GM18502 (cell line): ENCODE results near the gene LATS2.
"Not testable (repeated sequence)": the region's sequence is repeated elsewhere in the genome, so short reads cannot be mapped to it uniquely, and the experiment has no call there.

Experiments
- ATAC-seq: cut with Tn5 transposase; IDR thresholded peaks from one replicate; pipeline ENCODE4 v1.9.1; 2021; ENCODE audit warnings: mild to moderate bottlenecking; ENCODE audit not compliant: unreplicated experiment, poor library complexity

Gene LATS2

DNA sequence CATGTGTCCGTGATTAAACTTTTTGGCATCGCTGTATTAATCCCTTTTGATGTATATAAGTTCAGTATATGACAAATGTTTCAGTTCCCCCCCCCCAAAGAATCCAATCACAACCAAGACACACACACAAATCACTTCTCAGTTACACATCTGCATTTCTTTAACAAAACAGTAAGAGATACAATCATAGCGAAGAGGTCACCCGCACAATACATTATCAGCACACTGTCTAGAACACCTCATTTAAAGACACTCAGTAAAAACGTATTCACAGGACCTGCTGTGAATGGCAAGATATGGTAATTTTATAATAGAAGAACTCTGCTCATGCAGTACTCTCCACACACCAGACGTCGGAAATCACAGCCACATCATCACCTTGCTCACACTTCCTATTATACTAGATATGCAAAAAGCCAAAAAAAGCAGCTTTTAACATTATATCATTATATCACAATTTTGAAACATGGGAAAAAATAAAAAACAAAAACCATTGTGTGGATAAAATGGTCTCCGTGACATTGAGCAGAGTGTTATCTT is 87.4 kb downstream of the LATS2 start:
- ATAC-seq, result no peak

DNA sequence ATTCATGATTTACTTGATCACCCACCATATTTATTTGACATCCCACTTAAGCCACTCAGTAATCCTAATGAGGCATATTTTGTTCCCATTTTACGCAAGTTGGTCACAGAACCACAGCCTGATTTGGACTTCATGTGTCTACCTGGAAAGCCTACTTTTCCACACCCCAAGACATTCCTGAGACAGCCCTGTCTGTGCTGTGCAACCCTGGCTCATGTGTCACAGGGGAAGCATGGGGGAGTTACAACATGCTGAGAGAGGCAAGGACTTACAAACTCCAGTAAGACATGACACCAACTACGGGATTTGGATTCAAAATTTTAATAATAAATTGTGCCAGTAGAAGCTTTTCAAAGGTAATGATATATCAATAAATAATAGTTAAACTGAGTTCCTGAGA is 88.7 kb downstream of the LATS2 start:
- ATAC-seq, result no peak

DNA sequence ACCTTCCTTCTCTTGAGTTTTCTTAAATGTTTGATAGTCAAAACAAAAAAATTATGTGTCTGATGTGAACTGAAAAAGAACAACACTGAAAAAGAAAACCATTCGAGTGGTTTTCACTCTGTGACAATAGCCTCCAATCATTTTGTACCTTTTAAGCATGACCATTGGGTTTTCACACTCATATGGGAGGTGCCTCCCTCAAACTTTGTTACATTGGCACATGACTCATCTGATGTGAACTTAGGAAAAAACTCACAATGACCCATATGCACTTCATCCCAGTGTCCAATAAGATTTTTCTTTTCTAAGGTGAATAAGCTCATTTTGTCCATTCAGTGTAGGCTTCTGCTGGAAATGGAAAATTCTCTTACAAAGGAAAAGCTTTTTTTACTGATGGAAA is 92.2 kb downstream of the LATS2 start:
- no peak for ATAC-seq

DNA sequence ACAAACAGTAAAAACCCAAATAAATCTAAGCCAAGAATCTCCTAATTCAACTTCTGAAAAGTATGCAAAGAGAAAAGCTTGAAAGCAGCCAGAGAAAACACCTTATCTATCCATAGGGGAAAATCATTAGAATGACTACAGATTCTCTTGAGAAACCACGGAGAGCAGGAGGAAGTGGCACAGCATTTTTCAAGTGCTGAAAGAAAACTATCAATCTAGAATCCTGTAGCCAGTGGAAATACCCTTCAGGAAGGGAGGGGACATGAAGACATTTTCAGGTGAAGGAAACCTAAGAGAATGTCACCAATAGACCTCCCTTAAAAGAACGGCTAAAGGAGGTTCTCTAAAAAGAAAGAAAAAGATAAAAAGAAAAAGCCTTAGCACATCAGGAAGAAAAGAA is 92.6 kb downstream of the LATS2 start:
- ATAC-seq, result no peak

DNA sequence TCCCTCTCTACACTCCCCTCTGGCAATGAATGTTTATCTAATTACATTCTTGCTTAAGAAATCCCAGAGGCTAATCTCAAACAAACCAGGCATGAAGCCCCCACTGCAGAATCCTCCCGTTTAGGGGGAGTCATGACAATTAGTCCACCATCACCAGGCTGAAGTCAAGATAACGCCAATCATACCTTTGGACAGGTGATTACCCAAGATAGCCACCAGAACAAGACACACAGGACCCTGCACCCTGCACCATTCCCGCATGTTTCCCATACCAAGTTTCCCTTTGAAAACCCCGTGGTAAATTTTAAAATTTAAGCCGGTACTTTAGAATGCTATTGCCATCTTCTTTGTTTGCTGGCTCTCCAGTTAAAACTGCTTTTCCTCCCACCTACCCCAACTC is 94.0 kb downstream of the LATS2 start:
- ATAC-seq, result no peak

DNA sequence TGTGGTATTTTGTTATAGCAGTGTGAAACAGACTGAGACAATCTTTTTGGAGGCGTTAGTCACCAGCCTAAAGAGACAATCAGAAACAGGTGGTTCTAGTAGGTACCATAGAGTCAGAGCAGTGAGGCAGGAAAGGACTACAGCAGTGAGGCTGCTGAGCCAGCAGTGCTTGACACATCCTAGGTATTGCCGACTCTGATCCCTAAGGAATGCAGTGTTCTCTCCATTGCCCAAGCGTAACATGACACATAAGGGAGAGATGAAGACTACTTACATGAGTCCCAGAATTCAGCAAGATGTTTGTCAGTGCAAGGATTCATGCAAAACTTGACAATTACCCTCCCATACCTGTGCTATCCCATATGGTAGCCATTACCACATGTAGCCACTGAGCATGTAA is 96.5 kb downstream of the LATS2 start:
- ATAC-seq, result no peak

DNA sequence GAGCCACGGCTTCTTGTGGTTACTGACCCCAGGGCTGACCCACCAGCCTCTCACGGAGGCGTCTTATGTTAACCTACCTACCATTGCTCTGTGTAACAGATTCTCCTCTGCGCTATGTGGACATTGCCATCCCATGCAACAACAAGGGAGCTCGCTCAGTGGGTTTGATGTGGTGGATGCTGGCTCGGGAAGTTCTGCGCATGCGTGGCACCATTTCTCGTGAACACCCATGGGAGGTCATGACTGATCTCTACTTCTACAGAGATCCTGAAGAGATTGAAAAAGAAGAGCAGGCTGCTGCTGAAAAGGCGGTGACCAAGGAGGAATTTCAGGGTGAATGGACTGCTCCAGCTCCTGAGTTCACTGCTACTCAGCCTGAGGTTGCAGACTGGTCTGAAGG is 99.7 kb downstream of the LATS2 start:
- ATAC-seq, result not testable (repeated sequence)

DNA sequence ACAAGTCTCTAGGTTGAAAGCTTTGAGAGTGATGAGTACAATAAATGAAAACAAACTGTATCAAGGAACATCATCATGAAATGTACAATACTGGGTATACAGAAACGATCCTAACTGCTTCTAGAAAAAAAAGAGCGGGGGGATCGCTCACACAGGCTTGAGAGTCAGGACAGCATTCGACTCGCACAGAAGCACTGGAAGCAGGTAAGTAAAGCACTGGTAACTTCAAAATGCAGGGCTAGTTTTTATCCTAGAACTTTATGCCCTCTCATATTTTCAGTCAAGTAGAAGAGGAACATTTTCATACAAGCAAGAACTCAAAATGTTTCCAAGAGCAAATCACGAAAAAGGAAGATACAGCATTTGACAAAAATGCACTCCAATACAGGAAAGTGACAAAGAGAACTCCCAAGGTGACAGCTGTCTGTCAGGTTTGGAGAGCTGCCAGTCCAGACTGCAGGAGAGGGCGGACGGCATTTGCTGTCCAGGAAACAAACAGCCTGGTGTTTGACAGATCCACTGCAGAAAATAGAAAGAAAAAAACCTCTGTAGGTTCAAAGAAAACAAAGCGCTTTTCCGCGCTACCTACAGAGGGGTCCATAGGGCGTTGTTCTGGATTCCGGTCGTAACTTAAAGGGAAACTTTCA is 100.6 kb downstream of the LATS2 start:
- ATAC-seq, result no peak

DNA sequence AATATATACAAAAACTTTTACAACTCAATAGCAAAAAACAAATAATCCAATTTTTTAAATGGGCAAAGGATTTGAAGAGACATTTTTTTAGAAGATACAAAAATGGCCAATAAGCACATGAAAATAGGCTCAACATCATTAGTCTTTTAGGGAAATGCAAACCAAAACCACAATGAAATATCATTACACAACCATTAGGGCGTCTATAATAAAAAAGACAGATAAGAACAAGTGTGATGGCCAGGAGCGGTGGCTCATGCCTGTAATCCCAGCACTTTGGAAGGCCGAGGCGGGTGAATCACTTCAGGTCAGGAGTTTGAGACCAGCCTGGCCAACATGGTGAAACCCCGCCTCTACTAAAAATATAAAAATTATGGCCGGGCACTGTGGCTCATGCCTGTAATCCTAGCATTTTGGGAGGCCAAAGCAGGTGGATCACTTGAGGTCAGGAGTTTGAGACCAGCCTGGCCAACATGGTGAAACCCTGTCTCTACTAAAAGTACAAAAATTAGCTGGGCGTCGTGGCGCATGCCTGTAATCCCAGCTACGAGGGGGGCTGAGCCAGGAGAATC is 104.3 kb downstream of the LATS2 start:
- not testable (repeated sequence) for ATAC-seq

DNA sequence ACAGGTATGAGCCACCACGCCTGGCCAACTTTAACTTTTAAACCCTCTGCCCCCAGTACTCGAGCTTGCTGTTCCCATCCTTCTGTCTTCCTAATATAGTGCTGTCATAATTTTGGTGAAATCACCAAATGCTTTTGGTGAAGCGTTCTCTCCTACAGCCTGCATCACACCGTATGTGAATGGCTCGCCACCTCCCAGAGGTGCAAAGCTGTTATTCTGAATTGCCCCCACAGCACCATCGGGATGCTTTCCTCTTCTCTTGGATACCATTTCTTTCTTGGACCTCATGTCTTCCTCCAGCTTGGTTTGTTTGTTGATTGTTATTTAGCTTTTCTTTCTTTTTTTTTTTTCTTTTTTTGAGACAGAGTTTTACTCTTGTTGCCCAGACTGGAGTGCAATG is 105.9 kb downstream of the LATS2 start:
- no peak for ATAC-seq

DNA sequence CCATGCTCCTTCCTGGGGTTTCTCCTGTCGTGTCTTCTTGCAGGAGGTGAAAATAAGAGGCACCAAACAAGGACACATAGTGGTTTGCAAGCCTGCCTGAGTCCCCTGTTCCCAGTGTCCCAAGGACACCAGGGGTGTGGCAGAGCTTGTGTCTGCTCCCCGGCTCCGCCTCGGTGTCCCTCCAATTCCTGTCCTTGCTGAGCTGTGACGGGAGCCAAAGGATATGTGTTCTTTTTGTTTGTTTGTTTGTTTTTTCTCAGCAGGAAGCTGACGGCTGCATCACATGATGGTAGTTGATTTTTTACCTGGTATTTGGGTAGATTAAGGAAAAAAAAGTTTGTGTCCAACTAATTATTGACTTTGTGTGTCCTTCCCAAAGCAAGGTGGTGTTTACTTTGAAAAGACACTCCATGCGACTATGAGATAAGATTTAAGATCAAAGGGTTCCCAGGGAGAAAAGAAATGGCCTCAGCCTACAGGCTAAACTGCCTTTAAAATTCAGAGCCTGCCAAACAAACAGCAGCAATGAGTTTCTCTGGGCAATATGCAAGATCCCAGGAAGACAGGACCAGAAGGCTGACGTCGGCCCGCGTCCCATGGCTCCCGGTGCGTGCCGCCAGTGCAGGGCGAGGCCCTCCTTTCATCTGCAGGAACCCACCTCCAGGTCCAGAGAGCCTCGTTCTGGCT is 108.0 kb downstream of the LATS2 start:
- no peak for ATAC-seq

DNA sequence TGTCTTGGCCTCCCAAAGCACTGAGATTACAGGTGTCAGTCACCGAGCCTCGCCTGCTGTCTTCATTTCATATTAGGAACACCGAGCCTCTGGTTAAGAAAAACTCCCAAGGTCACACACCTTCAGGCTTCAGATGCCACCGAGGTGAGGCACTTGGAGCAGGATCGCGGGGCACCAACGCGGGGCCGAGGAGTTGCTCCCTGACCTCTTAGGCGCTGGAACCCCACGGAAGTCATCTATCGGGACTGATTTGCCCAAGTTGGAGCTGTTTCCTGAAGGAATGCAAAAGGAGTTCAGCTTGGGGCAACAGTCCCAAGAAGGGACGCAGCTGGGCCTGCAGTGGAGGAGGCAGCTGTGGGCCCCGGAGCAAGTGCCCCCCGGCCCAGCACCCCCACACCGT is 108.5 kb downstream of the LATS2 start:
- no peak for ATAC-seq

DNA sequence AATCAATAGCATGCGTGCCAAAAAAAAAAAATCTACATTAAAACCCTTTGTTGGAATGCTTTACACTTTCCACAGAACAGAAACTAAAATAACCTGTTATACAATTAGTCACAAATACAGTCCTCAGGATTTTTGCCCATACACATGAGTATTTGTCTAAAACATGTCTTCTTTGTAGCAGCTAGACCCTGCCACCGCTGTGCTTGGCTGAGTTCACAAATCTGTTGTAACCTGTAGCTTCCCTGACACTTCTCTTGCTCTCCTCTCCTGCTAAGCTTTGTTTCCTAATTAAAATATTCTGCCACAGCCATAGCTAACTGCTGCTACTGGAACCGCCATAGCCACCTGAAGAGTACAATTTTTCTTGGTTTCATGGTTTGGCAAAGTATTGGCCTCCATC is 113.4 kb downstream of the LATS2 start:
- ATAC-seq, result not testable (repeated sequence)

DNA sequence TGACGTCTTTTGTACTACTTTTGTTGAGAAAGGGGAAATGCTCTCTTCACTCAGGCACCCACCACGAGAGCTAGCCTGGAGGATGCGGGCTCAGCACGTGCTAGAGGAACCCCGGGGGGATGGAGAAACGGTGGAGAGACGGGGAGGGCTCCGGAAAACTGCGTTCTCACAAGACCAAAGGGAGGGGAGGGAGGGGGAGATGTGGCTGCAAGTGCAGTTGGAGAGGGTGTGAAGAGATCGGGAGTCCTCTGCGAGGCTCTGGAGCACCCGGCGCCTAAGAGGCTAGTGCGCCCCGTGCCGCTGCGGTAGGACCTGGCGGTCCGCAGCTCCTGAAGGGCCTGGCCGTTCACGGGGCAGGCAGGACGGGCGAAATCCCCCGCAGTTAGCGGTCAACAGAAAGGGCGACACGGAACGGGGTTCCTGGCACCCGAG is 115.4 kb downstream of the LATS2 start:
- ATAC-seq, result no peak

DNA sequence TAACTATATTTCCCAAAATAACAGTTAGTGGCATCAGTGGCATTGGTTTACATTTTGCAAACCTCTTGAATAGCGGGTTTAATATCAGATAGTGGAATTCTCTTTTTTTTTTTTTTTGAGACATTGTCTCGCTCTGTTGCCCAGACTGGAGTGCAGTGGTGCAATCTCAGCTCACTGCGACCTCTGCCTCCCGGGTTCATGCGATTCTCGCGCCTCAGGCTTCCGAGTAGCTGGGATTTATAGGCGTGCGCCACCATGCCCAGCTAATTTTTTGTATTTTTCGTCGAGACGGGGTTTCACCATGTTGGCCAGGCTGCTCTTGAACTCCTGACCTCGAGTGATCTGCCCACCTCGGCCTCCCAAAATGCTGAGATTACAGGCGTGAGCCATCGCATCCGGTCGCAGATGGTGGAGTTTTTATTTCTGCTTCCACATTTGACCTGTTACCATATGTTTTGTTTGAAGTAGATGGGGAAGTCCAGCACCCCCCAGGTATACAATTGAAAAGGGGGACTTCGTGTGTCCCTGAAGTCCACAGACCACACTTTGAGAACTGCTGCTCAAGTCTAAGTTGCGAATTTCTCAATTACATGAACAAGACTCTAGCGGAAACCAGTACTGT is 118.3 kb downstream of the LATS2 start:
- ATAC-seq, result no peak

DNA sequence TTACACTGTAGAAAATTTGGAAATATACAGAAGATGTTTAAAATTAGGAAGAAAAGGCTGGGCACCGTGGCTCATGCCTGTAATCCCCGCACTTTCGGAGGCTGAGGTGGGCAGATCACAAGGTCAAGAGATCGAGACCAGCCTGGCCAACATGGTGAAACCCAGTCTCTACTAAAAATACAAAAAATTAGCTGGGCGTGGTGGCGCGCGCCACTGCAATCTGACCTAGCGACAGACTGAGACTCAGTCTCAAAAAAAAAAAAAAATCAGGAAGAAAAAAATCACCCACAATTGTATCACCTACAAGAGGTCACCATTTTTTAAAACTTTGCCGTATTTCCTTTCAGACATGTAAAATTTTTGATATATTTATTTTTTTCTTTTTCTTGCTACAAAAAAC is 120.9 kb downstream of the LATS2 start:
- ATAC-seq, result not testable (repeated sequence)

DNA sequence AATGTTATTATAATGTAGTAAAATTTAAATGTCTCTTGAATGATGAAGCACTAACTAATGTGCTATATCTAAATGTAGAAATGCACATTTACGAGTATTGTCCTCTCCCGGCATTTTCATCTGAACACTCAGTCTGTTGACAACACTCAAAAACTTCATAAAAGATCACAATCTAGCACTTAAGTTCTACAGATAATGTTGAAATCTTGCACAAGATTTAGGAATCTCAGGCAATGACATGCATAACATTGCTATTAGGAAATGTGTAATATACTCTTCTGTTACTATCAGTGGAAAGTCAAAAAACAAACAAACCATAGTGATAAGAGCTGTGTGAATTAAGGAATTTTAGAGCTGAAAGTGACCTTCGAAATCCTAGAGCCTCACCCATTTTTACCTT is 121.3 kb downstream of the LATS2 start:
- no peak for ATAC-seq

DNA sequence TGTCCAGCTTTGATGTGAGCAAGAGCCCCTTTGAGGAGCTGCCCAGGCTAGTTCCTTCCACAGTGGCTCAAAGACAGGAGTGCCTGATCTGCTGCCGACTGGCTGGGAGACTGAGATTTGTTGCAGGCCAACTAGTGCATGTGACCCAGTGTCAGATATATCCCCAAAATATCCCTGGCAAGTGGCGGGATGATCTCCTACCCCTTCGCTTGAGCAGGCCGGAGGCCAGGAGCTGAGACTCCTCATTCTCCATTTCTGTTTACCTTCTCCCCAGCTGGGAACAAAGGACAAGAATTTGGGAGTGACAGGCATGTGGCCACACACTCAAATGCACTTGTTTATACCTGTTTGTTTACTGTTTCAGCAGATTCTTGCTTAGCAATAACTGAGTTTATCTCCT is 121.7 kb downstream of the LATS2 start:
- ATAC-seq, result no peak

DNA sequence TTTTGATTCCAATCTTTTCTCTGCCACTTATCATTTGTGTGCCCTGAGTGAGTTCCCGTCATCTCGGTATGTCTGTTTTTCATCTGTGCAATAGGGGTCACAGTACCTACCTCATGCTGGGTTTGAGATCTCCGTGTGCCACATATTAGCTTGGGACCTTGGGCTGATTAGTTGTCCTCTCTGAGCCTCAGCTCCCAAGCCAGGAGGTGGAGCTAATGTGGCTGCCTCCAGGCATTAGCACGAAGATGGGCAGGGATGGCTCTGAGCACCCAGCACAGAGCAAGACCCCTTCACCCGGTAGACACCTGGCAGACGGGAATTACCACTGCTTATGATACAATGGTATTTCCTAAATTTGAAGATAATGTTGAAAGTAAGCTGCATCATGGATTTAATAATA is 123.1 kb downstream of the LATS2 start:
- ATAC-seq, result no peak

DNA sequence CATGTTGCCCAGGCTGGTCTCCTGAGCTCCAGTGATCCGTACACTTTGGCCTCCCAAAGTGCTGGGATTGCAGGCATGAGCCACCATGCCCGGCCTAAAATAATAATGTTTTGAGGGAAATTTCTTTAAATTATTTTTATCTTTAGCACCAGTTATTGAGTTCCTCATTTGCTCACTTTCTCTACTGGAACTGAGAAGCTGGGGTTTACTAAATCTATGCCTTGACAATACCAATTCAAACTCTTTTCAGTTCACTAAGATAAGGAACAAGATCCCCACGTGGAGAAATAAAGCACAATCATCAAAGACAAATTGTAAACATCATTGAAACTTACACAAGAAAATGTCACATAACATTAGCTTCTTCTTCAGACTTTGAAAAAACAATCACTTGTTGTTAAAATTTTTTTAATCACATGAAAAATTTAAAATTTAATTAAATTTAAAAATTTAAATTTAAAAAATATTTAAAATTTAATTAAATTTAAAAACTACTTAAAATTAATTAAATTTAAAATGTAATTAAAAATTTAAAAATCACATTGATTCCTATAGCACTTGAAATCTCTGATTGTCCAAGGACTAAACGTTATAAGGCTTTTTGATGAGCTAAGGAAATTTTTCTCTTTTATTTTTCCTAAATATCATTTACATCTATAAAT is 133.7 kb downstream of the LATS2 start:
- no peak for ATAC-seq

DNA sequence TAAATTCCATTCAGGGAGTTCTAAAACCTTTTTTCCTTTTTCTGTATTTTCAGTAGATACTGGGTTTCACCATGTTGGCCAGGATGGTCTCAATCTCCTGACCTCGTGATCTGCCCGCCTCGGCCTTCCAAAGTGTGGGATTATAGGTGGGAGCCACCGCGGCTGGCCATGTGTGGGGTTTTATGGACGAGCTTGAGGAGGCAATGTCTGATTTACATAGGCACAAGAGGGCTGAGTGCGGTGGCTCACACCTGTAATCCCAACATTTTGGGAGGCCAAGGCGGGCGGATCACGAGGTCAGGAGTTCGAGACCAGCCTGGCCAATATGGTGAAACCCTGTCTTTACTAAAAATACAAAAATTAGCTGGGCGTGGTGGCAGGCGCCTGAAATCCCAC is 136.0 kb downstream of the LATS2 start:
- not testable (repeated sequence) for ATAC-seq
